ENCODE measurements around the gene ASB15.

ASB15 gene

DNA sequence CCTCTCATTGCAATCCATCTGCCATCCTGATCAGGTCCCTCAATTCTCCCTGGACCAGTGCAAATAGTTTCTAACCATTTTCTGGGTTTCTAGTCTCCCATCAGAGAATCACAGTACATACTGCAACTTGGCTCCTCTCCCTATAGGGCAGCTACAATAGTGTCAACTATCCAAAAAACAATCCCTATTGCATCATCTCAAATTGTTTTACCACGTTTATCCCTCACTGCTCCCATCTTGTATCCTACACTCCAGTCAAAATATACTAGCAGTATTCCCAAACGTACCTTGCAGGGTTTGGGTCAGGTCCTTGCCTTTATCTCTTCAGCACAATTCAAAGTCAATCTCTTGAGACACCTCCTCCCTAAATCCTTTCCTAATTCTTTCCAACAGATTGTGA is 23.6 kb downstream of the ASB15 start:
- Histone ChIP-seq H3F3A (ENCODE audit: low read depth) (no peaks in the 10 kb centered on the region), H3K9ac (ENCODE audit: low read depth, low read length, poor library complexity, severe bottlenecking) (no peak overlapping the region), H3K4me3 (ENCODE audit: low read length, poor library complexity, severe bottlenecking) (no peak overlapping the region), H3K4me2 (ENCODE audit: low read depth, low read length, poor library complexity, severe bottlenecking) (no peak overlapping the region), H3K79me2 (ENCODE audit: insufficient read depth, low read length) (no peaks in the 10 kb centered on the region), H3K9me3 (ENCODE audit: insufficient read depth, low read depth, low read length) (no peaks in the 10 kb centered on the region), H3K9me2 (replicated peaks; ENCODE audit: low read depth, low read length) (no peaks in the 10 kb centered on the region), H3K27me3 (ENCODE audit: insufficient read depth, low read length, poor library complexity, severe bottlenecking) (no peaks in the 10 kb centered on the region), H4K20me1 (ENCODE audit: insufficient read depth, low read length, poor library complexity, severe bottlenecking) (no peaks in the 10 kb centered on the region), H2AFZ (ENCODE audit: low read length) (0 out of 2 replicates have a peak overlapping the region, but pooled peaks have one; percentile 9), H3K4me1 (ENCODE audit: insufficient read depth, low read length, poor library complexity, severe bottlenecking) (no peaks in the 10 kb centered on the region), H3K36me3 (ENCODE audit: insufficient read depth, low read length) (no peaks in the 10 kb centered on the region)
- no peak for TF ChIP-seq EZH2phosphoT487 (IDR thresholded peaks at IDR 0.05; ENCODE audit: borderline replicate concordance)
- TF ChIP-seq, protein P1, sequence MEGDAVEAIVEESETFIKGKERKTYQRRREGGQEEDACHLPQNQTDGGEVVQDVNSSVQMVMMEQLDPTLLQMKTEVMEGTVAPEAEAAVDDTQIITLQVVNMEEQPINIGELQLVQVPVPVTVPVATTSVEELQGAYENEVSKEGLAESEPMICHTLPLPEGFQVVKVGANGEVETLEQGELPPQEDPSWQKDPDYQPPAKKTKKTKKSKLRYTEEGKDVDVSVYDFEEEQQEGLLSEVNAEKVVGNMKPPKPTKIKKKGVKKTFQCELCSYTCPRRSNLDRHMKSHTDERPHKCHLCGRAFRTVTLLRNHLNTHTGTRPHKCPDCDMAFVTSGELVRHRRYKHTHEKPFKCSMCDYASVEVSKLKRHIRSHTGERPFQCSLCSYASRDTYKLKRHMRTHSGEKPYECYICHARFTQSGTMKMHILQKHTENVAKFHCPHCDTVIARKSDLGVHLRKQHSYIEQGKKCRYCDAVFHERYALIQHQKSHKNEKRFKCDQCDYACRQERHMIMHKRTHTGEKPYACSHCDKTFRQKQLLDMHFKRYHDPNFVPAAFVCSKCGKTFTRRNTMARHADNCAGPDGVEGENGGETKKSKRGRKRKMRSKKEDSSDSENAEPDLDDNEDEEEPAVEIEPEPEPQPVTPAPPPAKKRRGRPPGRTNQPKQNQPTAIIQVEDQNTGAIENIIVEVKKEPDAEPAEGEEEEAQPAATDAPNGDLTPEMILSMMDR (conservative IDR thresholded peaks at IDR 0.05; ENCODE audit: low read length): no peak

DNA sequence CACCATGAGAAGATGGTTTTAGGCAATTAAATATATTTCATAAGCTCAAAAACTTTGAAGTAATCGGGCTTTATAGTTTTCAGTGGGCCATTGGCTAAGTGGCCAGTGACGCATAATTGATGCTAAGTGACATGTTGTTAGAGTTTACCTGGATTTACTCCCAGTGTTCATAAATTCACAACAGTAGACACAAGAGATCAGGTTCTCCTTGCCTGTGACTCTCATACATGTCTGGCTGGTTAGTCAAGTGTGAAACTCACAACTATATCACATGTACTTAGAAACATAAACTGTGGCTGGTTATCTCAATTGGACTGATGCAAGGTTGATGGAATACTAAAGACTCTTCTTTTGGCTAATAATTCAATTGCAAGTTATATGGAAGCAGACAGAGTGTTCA is 26.2 kb downstream of the ASB15 start:
- Histone ChIP-seq H3K4me3 (ENCODE audit: low read length, poor library complexity, severe bottlenecking) (no peak overlapping the region), H3F3A (ENCODE audit: low read depth) (no peaks in the 10 kb centered on the region), H4K20me1 (ENCODE audit: insufficient read depth, low read length, poor library complexity, severe bottlenecking) (no peaks in the 10 kb centered on the region), H3K4me2 (ENCODE audit: low read depth, low read length, poor library complexity, severe bottlenecking) (no peak overlapping the region), H3K27me3 (ENCODE audit: insufficient read depth, low read length, poor library complexity, severe bottlenecking) (no peaks in the 10 kb centered on the region), H3K36me3 (ENCODE audit: insufficient read depth, low read length) (no peaks in the 10 kb centered on the region), H3K9me2 (replicated peaks; ENCODE audit: low read depth, low read length) (no peaks in the 10 kb centered on the region), H3K79me2 (ENCODE audit: insufficient read depth, low read length) (no peaks in the 10 kb centered on the region), H2AFZ (ENCODE audit: low read length) (no peak overlapping the region), H3K4me1 (ENCODE audit: insufficient read depth, low read length, poor library complexity, severe bottlenecking) (no peaks in the 10 kb centered on the region), H3K9me3 (ENCODE audit: insufficient read depth, low read depth, low read length) (no peaks in the 10 kb centered on the region), H3K9ac (ENCODE audit: low read depth, low read length, poor library complexity, severe bottlenecking) (no peak overlapping the region)
- TF ChIP-seq, protein P1 (conservative IDR thresholded peaks at IDR 0.05; ENCODE audit: low read length): no peak
- TF ChIP-seq EZH2phosphoT487 (IDR thresholded peaks at IDR 0.05; ENCODE audit: borderline replicate concordance): no peak

DNA sequence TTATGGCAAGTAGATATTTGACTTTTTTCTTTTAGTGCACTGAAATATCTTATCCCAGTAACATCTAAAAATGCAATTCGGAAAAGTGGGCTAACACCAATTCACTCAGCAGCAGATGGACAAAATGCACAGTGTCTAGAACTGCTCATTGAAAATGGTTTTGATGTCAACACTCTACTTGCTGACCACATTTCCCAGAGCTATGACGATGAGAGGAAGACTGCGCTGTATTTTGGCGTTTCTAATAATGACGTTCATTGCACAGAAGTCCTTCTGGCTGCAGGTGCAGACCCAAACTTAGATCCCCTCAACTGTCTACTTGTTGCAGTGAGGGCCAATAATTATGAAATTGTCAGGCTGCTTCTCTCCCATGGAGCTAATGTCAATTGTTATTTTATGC is 27.2 kb downstream of the ASB15 start:
- Histone ChIP-seq H3K4me1 (ENCODE audit: insufficient read depth, low read length, poor library complexity, severe bottlenecking) (no peaks in the 10 kb centered on the region), H3K9ac (ENCODE audit: low read depth, low read length, poor library complexity, severe bottlenecking) (no peak overlapping the region), H2AFZ (ENCODE audit: low read length) (no peak overlapping the region), H3K4me3 (ENCODE audit: low read length, poor library complexity, severe bottlenecking) (no peak overlapping the region), H3K9me3 (ENCODE audit: insufficient read depth, low read depth, low read length) (no peaks in the 10 kb centered on the region), H3K79me2 (ENCODE audit: insufficient read depth, low read length) (no peaks in the 10 kb centered on the region), H3K4me2 (ENCODE audit: low read depth, low read length, poor library complexity, severe bottlenecking) (no peak overlapping the region), H3K9me2 (replicated peaks; ENCODE audit: low read depth, low read length) (no peaks in the 10 kb centered on the region), H3F3A (ENCODE audit: low read depth) (no peaks in the 10 kb centered on the region), H3K27me3 (ENCODE audit: insufficient read depth, low read length, poor library complexity, severe bottlenecking) (no peaks in the 10 kb centered on the region), H4K20me1 (ENCODE audit: insufficient read depth, low read length, poor library complexity, severe bottlenecking) (no peaks in the 10 kb centered on the region), H3K36me3 (ENCODE audit: insufficient read depth, low read length) (no peaks in the 10 kb centered on the region)
- TF ChIP-seq, protein P1 (conservative IDR thresholded peaks at IDR 0.05; ENCODE audit: low read length): no peak
- TF ChIP-seq EZH2phosphoT487 (IDR thresholded peaks at IDR 0.05; ENCODE audit: borderline replicate concordance): no peak
